ENCODE data around the gene NTM. TPM values are rescaled to one million over a fixed set of nuclear protein-coding genes. Genes with fewer than 3 reads are reported as not detected.

NTM gene
- total RNA-seq, 6 donors from 2014 or later, result 4.1 to 151 (median 115) TPM

DNA sequence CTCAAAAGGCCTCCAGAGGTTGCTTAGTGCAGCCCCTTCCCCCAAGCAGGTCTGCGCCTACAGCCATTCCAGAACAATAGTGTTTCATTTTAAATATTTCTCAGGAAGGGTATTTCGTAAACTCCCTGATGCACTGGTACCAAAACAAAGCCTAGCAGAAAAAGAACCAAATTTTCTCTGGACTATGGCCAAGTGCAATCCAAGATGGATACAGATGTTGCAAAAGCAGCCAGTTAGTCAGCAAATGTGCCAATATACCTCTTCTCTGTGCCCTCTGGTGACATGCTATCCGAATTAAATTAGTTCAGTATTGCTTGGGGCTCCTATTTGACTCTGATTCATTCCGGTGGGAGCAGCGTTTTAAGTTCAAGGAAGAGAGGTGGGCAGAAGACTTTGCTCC lies 247.8 kb downstream of the NTM start:
- DNase-seq, result no peak

DNA sequence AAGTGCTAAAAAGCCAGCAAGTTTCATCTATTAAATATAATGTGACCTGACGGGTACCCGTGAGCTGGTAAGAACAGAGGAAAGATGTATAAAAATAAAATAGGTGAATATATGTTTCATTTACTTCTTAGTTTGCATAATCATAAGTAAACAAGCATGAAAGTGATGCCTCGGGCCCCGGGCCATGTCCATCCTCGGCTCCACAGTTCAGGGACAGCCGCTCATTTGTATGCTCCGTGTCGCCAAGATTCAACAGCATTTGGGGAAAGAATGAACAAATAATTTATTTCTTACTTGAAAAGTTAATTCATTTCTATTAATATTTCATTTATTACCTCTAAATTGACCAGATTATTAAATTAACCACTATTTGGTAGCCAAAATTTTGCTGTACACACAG lies 251.8 kb downstream of the NTM start:
- WGBS, 2 donors, result 90 to 91% methylated on average over 8 of the region's 8 CpGs
- ATAC-seq (ENCODE audit: low FRiP score in 2 of 2) (no peak), DNase-seq (no peak)
- TF ChIP-seq, protein P1, sequence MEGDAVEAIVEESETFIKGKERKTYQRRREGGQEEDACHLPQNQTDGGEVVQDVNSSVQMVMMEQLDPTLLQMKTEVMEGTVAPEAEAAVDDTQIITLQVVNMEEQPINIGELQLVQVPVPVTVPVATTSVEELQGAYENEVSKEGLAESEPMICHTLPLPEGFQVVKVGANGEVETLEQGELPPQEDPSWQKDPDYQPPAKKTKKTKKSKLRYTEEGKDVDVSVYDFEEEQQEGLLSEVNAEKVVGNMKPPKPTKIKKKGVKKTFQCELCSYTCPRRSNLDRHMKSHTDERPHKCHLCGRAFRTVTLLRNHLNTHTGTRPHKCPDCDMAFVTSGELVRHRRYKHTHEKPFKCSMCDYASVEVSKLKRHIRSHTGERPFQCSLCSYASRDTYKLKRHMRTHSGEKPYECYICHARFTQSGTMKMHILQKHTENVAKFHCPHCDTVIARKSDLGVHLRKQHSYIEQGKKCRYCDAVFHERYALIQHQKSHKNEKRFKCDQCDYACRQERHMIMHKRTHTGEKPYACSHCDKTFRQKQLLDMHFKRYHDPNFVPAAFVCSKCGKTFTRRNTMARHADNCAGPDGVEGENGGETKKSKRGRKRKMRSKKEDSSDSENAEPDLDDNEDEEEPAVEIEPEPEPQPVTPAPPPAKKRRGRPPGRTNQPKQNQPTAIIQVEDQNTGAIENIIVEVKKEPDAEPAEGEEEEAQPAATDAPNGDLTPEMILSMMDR (IDR thresholded peaks at IDR 0.05), result no peak
- no peak for TF ChIP-seq EP300 (IDR thresholded peaks at IDR 0.05)
- TF ChIP-seq POLR2A (IDR thresholded peaks at IDR 0.05), result no peak
- TF ChIP-seq POLR2AphosphoS5 (IDR thresholded peaks at IDR 0.05), result no peak
- H3K27ac ChIP-seq, result no peak overlapping the region
- no peaks in the 10 kb centered on the region for H3K9me3 ChIP-seq
- H3K4me1 ChIP-seq, result no peaks in the 10 kb centered on the region
- no peaks in the 10 kb centered on the region for H3K36me3 ChIP-seq
- H3K27me3 ChIP-seq, result no peaks in the 10 kb centered on the region
- no peak overlapping the region for H3K4me3 ChIP-seq

More for the DNA sequence above, 247.8 kb downstream of the NTM start:
- Histone ChIP-seq H3K4me3 (no peak overlapping the region), H3K4me1 (no peaks in the 10 kb centered on the region), H3K27me3 (no peaks in the 10 kb centered on the region), H3K9me3 (no peaks in the 10 kb centered on the region), H3K27ac (no peak overlapping the region), H3K36me3 (no peaks in the 10 kb centered on the region)
- no peak for ATAC-seq (ENCODE audit: low FRiP score in 2 of 2)
- WGBS, 2 donors, result 76% methylated on average over 5 of the region's 5 CpGs
- TF ChIP-seq POLR2AphosphoS5 (IDR thresholded peaks at IDR 0.05) (no peak), EP300 (IDR thresholded peaks at IDR 0.05) (no peak), POLR2A (IDR thresholded peaks at IDR 0.05) (no peak)
- TF ChIP-seq, protein P1 (IDR thresholded peaks at IDR 0.05), result no peak

DNA sequence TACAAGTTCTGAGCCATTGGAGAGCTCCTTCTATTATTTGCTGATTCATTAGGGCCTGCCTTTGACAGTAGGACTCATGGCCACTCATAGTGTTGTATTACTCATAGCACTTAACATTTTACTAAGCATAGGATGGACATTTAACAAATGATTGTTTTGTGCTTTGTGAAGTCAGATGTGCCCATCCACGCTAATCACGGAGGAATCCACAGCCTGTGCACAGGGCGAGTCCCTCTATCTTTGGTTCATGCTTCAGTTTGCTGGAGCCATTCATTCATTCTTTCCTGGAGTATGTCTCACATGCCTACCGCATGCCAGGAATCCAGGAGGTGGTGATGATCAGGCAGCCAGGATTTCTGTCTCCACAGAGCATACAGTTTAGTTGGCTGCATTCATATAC lies 254.1 kb downstream of the NTM start:
- TF ChIP-seq, protein P1 (IDR thresholded peaks at IDR 0.05), result no peak
- no peak for TF ChIP-seq POLR2A (IDR thresholded peaks at IDR 0.05)
- TF ChIP-seq EP300 (IDR thresholded peaks at IDR 0.05), result no peak
- no peak for TF ChIP-seq POLR2AphosphoS5 (IDR thresholded peaks at IDR 0.05)
- H3K4me1 ChIP-seq, result no peaks in the 10 kb centered on the region
- ATAC-seq (ENCODE audit: low FRiP score in 2 of 2), result no peak
- no peaks in the 10 kb centered on the region for H3K9me3 ChIP-seq
- no peak overlapping the region for H3K4me3 ChIP-seq
- 71 to 80% methylated on average over 3 to 4 of the region's 4 CpGs for WGBS, 2 donors
- no peak overlapping the region for H3K27ac ChIP-seq
- no peaks in the 10 kb centered on the region for H3K36me3 ChIP-seq
- no peak for DNase-seq
- no peaks in the 10 kb centered on the region for H3K27me3 ChIP-seq

DNA sequence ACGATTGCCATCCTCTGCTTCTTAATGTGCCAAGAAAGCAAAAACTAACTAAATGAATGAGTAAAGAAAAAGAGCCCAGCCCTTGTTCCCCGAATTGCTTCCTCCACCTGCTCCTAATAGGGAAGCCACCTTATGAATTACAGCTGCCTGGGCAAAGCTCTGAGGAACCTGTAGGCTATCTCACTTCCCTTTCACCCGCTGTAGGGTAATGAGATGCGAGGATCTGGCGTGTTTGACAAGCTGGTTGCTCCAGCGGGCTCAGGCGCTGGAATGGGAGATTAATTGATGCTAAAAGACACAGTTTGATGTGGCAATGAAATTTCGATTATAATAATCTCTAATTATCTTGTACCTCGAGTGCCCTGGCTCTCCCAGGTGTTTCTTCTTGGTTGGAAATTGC lies 256.4 kb downstream of the NTM start:
- WGBS, 2 donors, result 47 to 61% methylated on average over 9 of the region's 9 CpGs
- Histone ChIP-seq H3K36me3 (no peaks in the 10 kb centered on the region), H3K9me3 (no peaks in the 10 kb centered on the region), H3K4me3 (no peak overlapping the region), H3K27me3 (no peaks in the 10 kb centered on the region), H3K4me1 (no peaks in the 10 kb centered on the region), H3K27ac (no peak overlapping the region)
- TF ChIP-seq POLR2A (IDR thresholded peaks at IDR 0.05) (no peak), POLR2AphosphoS5 (IDR thresholded peaks at IDR 0.05) (no peak), EP300 (IDR thresholded peaks at IDR 0.05) (no peak)
- TF ChIP-seq, protein P1 (IDR thresholded peaks at IDR 0.05), result no peak
- DNase-seq, result no peak
- ATAC-seq (ENCODE audit: low FRiP score in 2 of 2), result no peak

DNA sequence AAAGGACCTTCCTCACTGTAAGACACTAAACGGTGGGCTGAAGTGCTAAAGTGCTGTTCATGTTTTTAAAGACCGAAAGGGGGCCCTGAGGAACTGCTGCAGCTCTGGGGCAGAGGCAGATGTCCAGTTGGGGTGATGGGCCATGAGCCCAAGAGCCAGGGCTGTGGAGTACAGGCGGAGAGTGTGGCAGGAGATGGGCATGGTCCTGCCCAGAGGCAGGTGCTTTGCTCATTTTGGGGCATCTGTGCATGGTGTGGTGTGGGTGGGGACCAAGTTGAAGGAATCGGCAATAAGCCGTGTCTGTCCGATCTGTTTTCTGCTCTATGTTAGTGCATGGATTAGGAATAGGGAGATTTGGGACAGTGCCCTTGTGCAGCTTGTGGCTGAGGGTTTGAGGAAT lies 258.3 kb downstream of the NTM start:
- no peak overlapping the region for H3K4me3 ChIP-seq
- ATAC-seq (ENCODE audit: low FRiP score in 2 of 2) (peak in 1 of 2 donors; percentile 56), DNase-seq (no peak)
- TF ChIP-seq POLR2AphosphoS5 (IDR thresholded peaks at IDR 0.05) (no peak), EP300 (IDR thresholded peaks at IDR 0.05) (no peak), POLR2A (IDR thresholded peaks at IDR 0.05) (no peak)
- TF ChIP-seq, protein P1 (IDR thresholded peaks at IDR 0.05), result no peak
- no peak overlapping the region for H3K27ac ChIP-seq
- no peaks in the 10 kb centered on the region for H3K4me1 ChIP-seq
- H3K36me3 ChIP-seq, result no peaks in the 10 kb centered on the region
- no peaks in the 10 kb centered on the region for H3K27me3 ChIP-seq
- H3K9me3 ChIP-seq, result no peaks in the 10 kb centered on the region
- 85 to 92% methylated on average over 6 of the region's 6 CpGs for WGBS, 2 donors
